HG02981 (cell line): ENCODE data around the gene FLAD1.
"Not testable (repeated sequence)": the region's sequence is repeated elsewhere in the genome, so short reads cannot be mapped to it uniquely, and the experiment has no call there.

Experiments used
- ATAC-seq: cut with Tn5 transposase; IDR thresholded peaks from one replicate; pipeline ENCODE4 v1.9.1; 2021; ENCODE audit warnings: mild to moderate bottlenecking, moderate library complexity; ENCODE audit not compliant: unreplicated experiment

FLAD1 gene

DNA sequence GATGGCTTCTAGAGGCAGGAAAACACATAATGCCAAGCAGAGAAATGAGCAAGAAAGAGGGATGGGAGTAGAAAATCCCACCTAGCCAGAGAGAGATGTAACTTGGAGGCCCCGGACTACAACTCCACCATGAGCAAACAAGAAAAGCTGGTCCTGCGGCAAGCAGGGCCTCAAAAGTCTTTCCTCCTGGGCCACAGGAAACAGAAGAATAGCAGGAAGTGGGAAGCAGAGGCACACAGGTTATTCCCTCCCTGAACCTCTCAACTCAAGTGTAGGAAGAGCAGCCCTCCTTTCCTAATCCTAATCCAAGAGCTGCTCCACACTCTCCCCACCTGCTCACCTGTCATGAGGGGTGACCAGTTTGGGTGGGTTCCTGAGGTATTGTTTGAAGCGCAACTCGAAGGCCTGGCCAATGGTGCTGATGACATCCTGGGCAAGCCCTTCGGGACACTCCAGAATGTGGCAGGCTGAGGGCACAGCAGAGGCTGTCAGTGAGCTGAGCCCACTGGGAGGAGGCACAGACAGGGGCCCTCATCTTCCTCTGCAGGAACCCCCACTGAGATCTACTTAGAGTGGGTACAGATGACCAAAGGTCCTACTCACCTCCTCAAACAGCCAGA is 15.7 kb upstream of the FLAD1 start:
- ATAC-seq = no peak

DNA sequence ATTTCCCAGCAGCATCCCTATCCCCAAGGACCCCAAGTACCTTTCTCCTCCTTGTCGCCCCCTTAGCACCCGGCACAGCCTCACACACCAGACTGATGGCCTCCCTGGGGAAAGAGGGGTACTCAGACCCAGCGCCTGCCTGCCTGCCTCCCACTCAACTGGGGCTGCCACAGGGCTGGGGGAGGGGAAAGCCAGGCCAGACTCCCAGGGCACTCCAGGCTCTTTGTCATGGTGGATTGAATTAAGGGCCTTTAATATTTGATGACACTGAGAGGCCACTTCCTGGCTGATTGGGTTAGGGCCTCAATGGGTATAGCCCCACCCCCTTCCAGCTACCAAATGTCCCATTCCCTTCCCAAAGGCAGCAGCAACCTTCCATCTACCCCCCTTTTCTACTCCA is 14.4 kb upstream of the FLAD1 start:
- no peak for ATAC-seq

DNA sequence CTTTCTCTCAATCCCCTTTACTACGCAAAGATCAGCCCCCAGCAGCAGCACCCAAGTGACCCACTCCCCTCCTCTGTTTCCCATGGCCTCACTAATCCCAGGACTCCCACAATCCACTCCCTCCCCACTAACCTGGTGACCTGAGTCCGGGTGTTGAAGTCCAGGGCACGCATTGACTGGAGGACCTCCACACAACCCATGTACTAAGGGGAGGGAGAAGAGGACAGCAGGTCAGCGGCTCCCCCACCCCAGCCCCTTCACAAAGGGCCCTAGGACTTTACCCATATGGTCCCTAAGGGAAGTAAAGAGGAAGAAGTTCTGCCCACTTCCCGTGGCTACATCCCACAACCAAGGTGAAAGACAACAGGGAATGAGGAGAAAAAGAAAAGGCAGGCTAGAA is 13.9 kb upstream of the FLAD1 start:
- no peak for ATAC-seq

DNA sequence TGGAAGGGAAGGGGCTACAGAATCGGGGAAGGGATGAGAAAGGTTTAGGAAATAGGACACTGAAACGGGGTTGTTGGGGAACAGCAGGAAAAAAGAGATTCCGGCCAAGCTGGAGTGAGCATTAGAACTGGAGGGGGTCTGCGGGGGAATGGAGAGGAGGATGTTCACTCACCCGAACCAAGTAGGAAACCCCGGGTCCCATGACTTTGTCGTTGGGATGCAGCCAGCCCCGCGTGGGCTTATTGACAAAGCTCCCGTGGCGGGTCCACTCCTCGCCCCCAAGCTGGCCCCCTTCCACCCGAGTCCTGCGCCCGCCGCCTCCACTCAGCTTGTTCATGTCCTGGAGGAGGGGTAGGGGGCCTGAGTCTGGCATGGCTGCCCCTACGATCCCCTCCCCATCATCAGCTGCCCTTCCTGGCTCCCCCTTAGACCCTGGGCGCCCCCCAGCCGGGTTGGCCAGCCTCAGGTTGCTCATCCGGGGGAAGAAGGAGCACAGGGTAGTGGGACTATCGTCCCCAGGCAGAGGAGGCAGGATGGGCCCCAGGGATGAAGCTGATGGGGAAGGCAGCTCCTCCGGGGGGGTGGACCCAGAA is 13.2 kb upstream of the FLAD1 start:
- ATAC-seq = no peak

DNA sequence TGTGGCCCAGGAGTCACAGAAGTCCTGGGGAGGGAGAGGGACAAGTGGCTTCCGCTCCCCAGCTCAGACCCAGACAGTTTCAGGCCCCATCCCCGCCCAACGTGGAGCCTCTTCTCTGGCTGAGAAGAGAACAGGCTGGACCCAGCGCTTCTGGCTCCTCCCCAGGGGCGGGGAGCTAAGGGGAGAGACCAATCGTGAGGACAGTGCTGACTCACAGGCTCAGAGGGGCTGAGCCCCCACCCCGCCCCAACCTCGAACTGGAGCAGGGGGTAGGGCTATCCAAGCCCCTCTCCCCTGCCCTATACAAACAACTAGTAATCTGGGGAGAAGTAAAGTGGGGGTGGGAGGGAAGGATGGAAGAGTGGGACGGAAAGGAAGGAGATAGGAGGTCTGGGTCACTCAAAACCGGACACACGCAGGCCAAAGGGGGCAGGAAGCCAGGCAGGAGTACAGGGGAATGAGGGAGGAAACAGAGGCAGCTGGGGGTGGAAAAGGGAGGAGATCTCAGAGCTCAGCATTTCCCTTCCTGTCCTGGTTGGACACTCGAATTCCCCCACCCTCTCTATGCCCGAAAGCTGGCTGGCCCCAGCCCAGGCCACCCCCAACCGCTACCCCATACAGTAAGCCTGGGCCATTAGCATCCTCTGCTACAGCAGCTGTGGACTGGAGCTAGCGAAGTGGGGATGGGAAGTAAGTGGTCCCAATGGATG is 12.4 kb upstream of the FLAD1 start, which contains the start of gene SHC1:
TSS of gene SHC1 (minus strand) at position 117 of the 710 bp plus-strand sequence. CDS start 221 bp downstream, outside the sequence.
- no peak for ATAC-seq

DNA sequence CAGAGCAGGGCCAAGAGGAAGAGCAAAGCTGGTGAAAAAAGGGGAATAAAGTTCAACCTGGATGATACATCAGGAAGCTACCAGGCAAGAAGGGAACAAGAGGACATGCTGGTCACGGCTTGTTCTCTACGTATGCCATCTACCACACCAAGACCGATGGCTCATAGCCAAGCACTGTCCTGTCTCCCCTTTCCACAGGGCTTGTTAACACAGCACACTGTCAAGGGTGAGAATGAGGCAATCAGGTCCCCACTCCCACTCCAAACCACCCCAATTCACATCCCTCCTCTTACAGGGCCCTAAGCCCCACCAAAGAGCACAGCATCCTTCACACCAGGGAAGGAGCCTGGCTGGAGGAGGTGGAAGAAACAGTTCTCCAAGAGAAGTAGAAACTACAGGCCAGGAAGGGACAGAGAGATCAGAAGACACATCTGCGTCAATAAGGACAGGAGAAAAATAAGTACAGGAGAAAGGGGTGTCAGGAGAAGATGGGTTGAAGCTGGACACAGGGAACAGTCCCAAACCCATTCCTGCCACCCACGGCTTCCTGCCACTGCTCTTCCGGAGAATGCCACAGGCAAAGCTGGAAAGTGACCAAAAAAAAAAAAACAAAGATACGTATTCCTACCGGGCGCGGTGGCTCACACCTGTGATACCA is 11.7 kb upstream of the FLAD1 start:
- no peak for ATAC-seq

DNA sequence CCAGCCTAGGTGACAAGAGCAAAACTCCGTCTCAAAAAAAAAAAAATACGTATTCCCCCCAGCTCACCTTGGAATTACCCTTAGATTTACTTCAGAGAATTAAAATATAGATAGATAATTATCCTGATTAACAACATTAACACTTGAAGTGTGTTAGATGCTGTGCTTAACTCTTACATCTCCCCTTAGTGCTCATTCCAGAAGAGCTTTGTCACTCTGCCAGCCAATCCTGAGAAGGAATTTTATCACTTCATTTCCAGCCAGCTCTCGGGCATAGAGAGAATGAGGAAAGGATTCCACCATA is 11.0 kb upstream of the FLAD1 start:
- ATAC-seq = no peak

DNA sequence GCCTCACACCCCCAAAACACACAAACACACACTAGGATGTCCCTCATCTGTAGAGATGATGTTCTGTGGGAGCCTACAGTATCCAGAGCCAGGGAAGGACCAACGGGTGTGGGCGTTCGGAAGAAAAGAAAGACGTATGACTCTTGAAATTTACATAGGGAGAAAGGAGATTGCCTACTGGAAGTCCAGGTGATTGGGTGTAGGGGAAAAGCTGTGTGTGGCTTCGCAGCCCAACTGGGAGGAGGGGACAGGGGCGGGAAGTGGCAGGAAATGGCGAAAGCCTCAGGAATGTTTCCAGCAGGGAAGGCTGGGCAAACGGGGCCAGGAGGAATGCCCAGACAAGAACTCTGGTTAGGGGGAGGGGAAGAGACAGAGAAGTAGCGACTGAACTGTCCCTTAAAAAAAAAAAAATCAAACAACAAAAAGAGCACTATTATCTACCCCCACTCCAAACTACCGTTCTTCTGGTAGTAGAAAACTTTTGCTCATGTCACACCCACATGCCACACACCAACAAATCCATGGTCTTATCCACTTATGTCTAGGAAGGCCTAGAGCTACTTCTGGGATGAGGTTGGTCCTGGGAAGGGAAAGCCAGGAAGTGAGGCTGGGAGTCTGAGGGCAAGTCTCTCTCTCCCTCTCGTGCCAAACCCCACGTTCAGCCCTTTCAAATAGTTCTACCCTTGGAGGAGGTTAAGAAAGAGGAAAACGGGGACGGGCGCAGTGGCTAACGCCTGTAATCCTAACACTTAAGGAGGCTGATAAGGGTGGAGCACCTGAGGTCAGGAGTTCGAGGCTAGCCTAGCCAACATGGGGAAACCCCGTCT is 10.4 kb upstream of the FLAD1 start:
- ATAC-seq = no peak

DNA sequence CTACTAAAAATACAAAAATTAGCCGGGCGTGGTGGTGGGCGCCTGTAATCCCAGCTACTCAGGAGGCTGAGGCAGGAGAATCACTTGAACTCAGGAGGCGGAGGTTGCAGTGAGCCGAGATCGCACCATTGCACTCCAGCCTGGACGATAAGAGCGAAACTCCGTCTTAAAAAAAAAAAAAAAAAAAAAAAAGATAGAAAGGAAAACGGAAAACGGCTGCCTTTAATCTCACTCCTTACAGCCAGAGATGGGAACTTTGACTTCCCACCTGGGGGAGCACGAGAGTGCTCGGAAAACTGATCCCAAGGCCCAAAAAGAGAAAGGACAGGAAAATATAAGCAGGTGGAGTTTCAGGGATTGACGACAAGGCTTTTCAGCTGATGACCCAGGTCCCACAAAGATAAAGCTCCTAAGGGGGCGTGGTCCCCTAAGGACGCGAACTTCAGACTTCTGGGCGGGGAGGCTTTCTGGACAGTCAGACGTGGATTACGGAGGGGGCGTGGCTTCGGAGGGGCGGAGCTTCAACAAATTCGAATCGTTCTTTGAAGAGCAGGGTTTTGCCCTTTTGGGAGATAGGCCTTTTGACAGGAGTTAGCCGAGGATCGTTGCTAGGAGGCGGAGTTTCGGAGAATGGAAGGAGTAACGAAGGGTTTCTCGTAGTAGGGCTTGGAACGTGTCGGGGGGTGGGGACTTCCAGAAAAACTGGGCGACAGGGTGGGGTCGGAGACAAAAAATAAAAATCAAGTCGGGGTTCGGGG is 9.6 kb upstream of the FLAD1 start:
- peak; percentile 18 for ATAC-seq

DNA sequence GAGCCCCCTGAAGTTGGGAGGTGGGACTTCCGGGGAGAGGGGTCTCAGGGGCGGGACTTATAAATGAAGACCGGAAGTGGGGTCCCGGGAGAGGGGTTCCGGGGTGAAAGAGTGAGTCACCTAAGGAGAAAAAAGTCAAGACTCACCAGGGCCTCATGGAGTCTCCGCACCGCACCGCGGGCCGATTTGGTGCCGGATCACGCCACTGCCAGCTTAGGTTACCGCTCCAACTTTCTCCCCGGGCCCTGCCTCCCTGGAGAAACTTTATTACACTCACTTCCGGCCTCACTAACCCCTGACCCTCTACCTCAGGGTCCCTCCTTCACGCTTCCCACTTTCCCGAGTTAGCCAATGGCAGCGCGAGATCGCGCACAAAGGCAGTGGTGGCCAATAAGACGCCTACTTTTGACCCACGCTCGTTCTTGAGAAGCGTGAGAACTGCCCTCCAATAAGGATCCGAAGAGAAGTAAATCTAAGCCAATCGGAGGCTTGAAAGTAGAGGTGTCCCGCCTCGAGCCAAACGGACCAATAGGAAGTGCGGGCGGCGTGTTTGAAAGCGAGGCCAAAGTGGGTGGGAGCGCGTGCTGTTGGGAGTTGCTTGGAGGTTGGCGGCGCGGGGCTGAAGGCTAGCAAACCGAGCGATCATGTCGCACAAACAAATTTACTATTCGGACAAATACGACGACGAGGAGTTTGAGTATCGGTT is 8.9 kb upstream of the FLAD1 start, which contains the start of gene CKS1B:
TSS of gene CKS1B (plus strand) at position 580 of the 706 bp plus-strand sequence. CDS start at position 645, 65 bp downstream.
- ATAC-seq = peak; percentile 78

DNA sequence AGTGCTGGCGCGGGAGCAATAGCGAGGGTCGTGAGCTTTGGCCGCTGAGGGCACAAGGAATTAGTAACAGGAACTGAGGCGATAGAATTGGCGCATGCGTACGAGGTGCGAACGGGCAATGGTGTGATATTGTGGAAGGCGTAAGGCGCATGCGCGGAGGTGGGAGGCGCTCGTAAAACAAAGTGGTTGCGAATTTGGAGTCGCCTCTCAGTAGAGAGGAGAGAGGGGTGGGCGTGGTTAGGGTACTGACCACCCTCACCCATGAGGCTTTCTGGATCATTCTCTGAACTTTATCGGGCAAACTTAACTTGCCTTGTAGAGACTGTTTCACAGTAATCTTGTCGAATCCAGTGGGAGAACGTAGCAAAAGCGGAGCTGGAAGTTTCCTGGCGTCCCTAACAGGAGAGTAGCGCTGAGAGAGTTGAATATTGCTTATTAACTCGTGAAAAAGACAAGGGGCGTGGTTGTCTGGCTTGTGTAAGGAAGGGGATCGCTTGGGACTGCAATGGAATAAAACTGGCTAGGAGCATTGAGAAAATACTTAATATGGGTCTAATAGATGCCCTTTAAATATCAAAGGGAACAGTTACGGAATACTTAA is 8.2 kb upstream of the FLAD1 start:
- ATAC-seq = peak; percentile 35

DNA sequence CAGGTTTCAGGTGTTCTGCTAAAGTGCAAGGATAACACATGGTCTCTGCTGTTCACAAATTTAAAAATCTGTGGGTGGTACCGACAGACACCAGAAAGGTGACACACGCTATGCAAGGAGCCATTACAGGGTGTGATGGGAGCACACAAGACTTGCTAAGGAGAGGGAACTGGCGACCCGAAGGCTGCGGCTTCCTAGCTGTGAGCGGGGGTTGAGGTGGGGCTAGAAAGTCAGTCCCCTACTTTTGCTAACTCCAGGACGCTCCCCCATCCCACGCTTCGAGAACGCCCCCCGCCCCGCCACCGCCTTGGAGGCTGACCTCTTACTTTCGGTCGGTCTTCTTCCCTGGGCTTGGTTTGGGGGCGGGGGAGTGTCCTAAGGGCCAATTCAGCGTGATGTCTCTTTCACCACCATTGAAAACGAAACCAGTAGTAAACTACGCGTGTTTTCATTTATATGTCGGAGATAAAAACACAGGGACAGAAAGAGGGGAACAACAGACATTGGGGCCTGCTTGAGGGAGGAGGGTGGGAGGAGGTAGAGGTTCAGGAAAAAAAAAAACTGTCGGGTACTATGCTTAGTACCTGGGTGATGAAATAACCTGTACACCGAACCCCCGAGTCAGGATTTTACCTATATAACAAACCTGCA is 7.6 kb upstream of the FLAD1 start:
- no peak for ATAC-seq

DNA sequence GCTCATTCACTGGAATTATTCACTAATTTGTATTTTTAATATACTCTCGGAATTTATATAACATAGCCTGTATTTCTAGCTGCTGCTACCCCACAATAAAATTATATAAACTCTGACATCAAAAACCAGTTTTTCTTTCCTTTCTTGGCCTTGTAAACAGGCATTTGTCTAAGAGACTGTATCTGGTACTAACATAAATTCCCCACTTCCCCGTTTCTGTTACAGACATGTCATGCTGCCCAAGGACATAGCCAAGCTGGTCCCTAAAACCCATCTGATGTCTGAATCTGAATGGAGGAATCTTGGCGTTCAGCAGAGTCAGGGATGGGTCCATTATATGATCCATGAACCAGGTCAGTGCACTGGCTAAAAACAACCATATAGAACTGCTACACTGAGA is 5.4 kb upstream of the FLAD1 start:
- not testable (repeated sequence) for ATAC-seq

DNA sequence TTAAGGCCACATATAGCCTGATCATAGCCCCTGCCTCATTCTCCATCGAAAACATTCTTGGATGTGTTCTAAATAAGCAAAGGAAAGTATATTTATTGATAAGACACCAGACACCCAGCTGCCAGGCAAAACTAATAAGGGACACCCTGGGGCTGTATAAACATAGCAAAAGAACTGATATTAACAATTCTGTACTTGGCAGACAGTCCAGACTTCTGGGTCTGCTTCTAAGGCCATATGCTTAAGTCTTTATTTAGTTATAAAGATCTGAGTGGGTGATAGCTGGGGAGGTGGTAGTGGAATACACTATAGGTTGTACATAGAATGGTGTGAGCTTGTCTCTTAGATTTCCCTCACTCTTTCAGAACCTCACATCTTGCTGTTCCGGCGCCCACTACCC is 4.8 kb upstream of the FLAD1 start:
- no peak for ATAC-seq

DNA sequence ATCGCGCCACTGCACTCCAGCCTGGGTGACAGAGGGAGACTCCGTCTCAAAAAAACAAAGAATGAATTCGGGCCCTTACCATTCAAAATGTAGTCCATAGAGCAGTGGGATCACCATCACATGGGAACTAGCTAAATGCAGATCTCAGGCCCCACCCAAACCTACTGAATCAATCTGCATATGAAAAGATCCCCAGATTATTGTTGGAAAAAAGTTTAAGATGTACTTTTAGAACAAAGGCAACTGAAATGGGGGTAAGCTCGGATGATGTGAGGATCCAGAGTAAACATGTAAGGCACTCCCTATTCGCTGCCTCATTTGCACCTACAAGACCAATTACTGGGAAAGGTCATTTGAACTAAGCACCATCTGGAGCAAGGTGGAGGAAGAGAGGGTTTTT is 803 bp upstream of the FLAD1 start:
- ATAC-seq = no peak

DNA sequence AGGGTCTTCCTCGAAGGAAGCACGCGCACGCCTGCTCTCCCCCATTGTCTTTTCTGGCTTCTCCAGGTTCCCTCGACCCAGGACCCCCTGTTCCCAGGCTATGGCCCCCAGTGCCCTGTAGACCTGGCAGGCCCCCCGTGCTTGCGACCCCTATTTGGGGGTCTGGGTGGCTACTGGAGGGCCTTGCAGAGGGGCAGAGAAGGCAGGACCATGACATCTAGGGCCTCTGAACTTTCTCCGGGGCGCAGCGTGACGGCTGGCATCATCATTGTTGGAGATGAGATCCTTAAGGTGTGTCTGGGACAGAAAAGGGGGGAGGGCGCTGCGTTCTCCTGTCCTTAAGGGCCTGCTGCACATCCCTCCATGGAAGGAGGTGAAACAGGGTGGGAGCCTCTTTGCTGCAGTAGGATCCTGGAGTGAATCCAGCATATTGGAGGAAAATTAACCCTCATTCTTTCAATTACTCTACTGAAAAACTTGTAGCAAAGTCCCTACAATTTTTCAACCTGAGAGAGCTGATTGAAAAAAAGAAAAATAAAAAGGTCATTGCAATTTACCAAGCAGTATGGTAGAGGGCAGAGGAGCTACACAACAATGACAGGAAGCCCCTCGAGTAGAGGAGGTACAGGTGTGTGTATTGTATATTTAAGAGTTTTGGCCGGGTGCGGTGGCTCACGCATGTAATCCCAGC is 777 bp downstream of the FLAD1 start:
- ATAC-seq = no peak

DNA sequence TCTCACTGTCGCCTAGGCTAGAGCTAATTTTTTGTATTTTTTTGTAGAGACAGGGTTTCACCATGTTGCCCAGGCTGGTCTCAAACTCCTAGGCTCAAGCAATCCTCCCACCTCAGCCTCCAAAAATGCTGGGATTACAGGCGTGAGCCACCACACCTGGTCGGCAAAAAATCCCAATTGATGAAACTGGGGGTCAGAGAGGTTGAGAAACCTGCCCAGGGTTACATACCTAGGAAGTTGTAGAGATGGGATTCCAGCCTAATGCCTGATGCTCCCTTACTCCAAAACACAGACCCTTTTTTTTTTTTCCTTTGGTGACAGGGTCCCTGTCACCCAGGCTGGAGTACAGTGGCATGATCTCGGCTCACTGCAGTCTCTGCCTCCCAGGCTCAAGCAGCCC is 3.6 kb downstream of the FLAD1 start:
- not testable (repeated sequence) for ATAC-seq

DNA sequence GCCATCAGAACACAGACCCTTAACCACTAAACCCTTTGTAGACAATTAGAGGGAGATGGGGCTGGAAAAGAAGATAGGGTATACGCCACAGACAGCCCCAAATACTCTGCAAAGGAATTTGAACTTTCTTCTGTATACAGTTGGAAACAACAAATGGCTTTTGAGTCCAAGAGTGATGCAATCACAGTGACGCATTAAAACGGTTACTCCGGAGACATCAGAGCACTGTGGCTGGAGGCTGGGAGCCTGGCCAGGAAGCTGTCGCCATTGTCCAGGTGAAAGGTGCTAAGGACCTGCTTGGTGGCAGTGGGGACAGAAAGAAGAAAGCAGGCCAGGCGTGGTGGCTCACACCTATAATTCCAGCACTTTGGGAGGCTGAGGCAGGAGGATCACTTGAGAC is 4.2 kb downstream of the FLAD1 start:
- ATAC-seq = no peak
